ENCODE measurements around the gene SLAMF9.

DNA sequence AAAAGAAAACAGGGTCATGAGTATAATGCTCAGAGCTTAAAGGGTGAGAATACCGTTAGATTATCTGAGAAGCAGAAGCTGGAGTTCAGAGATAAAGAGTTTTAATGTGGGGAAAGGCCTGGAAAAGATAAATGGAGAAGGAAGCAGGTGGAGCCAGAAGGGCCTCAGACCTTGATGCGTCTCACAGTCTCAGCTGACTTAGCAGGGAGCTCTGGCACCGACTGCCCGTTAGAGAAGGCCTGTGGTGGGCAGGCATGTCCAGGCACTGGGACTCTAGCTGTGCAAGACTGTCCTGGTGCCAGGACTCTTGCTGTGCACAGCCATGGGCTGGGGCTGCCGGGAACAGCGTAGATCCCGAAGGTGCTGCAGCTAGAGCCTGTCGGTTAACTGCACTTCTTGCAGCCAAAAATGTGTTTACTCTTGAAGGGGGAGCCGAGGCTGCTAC lies 3.8 kb upstream of the SLAMF9 start:
- TF ChIP-seq ZNF274 (IDR thresholded peaks at IDR 0.05; ENCODE audit: low read depth, low read length) = no peak
- TF ChIP-seq SUZ12 (IDR thresholded peaks at IDR 0.05; ENCODE audit: extremely low read depth, insufficient read depth, insufficient read length) = no peak
- TF ChIP-seq YY1 (IDR thresholded peaks at IDR 0.05; ENCODE audit: insufficient read depth, insufficient read length) = no peak
